Upper lobe of left lung (tissue), 4 donors: ENCODE measurements around the gene MROH8.

ENCODE experiments used
- EP300 ChIP-seq, 4 donors: sonication (generic); formaldehyde crosslinking; IDR thresholded peaks; one replicate each; pipeline ENCODE4 v1.5.1; 2017; ENCODE audit warnings: antibody characterized with exemption in 4 of 4, control low read depth in 2 of 4
- POLR2A ChIP-seq, 4 donors: fragments of 450-650 bp; IDR thresholded peaks; one replicate each; pipeline ENCODE4 v1.5.1; 2016 to 2017; ENCODE audit warnings: antibody characterized with exemption in 4 of 4, mild to moderate bottlenecking in 2 of 4
- POLR2AphosphoS5 ChIP-seq, 2 donors: sonication (generic); formaldehyde crosslinking; IDR thresholded peaks; one replicate each; pipeline ENCODE4 v1.5.1; 2017; ENCODE audit warnings: antibody characterized with exemption in 2 of 2
- TF ChIP-seq, protein P1 (sequence below), 6 experiments: fragments of 450-650 bp in 4 of 6; fragments of 200-600 bp in 2 of 6; sonication (generic) in 2 of 6; IDR thresholded peaks; one replicate each; pipeline ENCODE4 v1.5.1; 2016 to 2019; ENCODE audit warnings: antibody characterized with exemption in 6 of 6

DNA sequence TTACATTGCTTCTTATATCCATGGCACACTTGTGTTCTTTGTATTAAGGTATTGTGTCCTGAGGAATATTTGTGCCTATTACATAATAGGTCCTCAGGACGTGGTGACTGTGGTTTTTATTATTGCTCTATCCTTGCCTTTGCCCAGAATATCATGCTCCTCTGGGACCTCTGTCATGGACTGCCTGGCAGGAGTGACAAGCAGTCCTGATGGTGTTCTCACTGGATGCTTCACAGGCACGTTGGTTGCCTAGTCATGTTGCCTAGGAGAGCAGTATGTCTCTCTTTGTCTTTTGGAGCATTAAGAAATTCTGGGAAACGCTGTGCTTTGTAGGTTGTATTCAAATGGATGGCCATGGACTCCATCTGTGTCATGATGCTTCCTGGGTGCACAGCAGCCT, 24.7 kb upstream of the MROH8 start:
- TF ChIP-seq, protein P1, sequence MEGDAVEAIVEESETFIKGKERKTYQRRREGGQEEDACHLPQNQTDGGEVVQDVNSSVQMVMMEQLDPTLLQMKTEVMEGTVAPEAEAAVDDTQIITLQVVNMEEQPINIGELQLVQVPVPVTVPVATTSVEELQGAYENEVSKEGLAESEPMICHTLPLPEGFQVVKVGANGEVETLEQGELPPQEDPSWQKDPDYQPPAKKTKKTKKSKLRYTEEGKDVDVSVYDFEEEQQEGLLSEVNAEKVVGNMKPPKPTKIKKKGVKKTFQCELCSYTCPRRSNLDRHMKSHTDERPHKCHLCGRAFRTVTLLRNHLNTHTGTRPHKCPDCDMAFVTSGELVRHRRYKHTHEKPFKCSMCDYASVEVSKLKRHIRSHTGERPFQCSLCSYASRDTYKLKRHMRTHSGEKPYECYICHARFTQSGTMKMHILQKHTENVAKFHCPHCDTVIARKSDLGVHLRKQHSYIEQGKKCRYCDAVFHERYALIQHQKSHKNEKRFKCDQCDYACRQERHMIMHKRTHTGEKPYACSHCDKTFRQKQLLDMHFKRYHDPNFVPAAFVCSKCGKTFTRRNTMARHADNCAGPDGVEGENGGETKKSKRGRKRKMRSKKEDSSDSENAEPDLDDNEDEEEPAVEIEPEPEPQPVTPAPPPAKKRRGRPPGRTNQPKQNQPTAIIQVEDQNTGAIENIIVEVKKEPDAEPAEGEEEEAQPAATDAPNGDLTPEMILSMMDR (IDR thresholded peaks at IDR 0.05), result no peak
- no peak for TF ChIP-seq EP300 (IDR thresholded peaks at IDR 0.05)
- TF ChIP-seq POLR2AphosphoS5 (IDR thresholded peaks at IDR 0.05), result no peak
- TF ChIP-seq POLR2A (IDR thresholded peaks at IDR 0.05), result no peak
